Measurements from ENCODE around the gene WSCD2. TPM values are rescaled to one million over a fixed set of nuclear protein-coding genes. Genes with fewer than 3 reads are reported as not detected.

The WSCD2 gene
- total and polyA plus RNA-seq, 2 donors (not counting 3 experiments of a cell fraction or from before 2014, with no cell fraction given), result not detected

DNA sequence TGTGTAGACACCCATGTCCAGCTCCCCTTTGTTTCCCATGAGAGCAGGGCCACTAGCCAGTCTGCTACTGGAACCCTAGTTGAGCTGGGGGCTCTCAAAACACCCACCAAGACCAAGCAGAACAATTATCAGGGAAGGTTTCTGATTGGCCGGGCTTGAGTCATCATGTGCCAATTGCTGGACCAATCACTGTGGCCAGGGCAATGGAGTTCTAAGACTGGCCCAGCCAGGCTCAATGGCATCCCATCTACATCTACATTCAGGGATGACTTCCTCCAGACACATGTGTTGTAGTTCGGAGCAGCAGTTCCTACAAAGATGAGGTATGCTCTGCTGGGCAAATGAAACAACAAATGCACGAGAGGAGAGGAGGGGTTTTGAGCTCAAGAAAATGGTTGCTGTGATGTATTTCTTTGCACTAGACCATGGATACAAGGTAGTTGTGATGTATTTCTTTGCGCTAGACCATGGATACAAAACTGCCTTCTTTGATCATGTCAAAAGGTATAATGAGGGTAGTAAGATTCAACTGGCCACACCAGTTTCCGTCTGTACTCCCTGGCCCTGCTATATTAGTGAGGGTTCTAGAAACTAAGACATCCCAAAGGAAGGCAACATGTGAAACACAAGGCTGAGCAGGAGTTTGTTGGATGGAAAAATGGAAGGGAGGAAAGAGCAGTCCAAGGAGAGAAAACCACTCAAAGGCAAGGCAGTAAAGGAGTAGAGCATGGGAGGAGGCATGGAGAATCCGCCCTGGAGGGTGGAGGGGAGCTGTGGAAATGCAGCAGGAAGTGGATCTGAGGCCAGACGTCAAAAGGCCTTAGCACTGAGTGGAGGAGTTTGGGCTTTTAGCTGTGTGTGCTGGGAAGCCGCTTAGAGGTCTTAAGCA, 8.9 kb upstream of the WSCD2 start:
- BruUV-seq (replicated peaks), result no TSS peak
- Histone ChIP-seq H3K27me3 (ENCODE audit: control insufficient read depth in 2 of 2, insufficient read depth in 2 of 2, low read length in 2 of 2) (no peaks in the 10 kb centered on the region), H3K36me3 (ENCODE audit: control insufficient read depth in 2 of 2, extremely low read depth in 1 of 2, insufficient read depth in 2 of 2, low read length in 2 of 2) (no peaks in the 10 kb centered on the region), H3K9me1 (replicated peaks; ENCODE audit: control insufficient read depth, extremely low read depth, insufficient read depth, low read length) (no peaks in the 10 kb centered on the region), H4K20me1 (replicated peaks; ENCODE audit: control insufficient read depth, extremely low read depth, insufficient read depth, low read length) (no peaks in the 10 kb centered on the region), H3K79me2 (ENCODE audit: control insufficient read depth, insufficient read depth, low read length) (no peaks in the 10 kb centered on the region), H3K4me3 (replicated peaks in 1 of 3; ENCODE audit: insufficient read depth in 1 of 3, low read depth in 1 of 3, low read length in 3 of 3) (no peak overlapping the region), H2AFZ (ENCODE audit: low read depth, low read length) (no peak overlapping the region), H3K4me2 (ENCODE audit: insufficient read depth, low read length) (no peak overlapping the region), H3K9me3 (replicated peaks; ENCODE audit: control insufficient read depth, insufficient read depth, low read length) (no peaks in the 10 kb centered on the region), H3K9ac (replicated peaks; ENCODE audit: extremely low read depth, insufficient read depth, low read length) (no peak overlapping the region), H3K4me1 (ENCODE audit: control insufficient read depth, extremely low read depth, insufficient read depth, low read length) (no peaks in the 10 kb centered on the region), H3K27ac (ENCODE audit: insufficient read depth, low read depth, low read length) (no peak overlapping the region)
- dilution Hi-C loops (cut with MboI; ENCODE audit: extremely low pct_ligation_motif_present, low sequenced_read_pairs) (no loop called here), intact Hi-C loops (cut with micrococcal nuclease) (no loop called here)
- FAIRE-seq, result no peak
- CTCF ChIA-PET, result no interaction called here
- DNase-seq (ENCODE audit: low read depth, low spot score), result no peak
- POLR2A ChIA-PET, result no interaction called here
- TF ChIP-seq POLR2AphosphoS5 (IDR thresholded peaks at IDR 0.05; ENCODE audit: insufficient read depth, low read depth, low read length) (no peak), MYC (IDR thresholded peaks at IDR 0.05; ENCODE audit: low read depth, low read length) (no peak), POLR2A (IDR thresholded peaks at IDR 0.05; ENCODE audit: low read depth, low read length) (no peak)
- TF ChIP-seq, protein P1, sequence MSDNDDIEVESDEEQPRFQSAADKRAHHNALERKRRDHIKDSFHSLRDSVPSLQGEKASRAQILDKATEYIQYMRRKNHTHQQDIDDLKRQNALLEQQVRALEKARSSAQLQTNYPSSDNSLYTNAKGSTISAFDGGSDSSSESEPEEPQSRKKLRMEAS (IDR thresholded peaks at IDR 0.05; ENCODE audit: insufficient read depth, insufficient read length), result no peak

DNA sequence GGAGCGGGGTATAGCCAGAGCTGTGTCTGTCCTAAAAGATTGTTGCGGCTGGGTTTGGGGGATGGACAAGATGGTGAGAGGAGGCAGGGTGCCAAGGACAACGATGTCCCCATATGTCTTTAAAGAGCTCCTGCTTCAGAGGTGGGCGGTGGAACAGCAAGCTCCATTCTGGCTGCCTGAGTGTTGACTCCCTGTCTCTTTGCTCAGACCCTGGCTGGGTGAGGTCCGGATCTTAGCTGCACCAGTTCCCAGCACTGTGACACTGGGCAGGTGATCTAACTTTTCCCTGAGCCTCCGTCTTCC, 8.3 kb upstream of the WSCD2 start:
- no peak overlapping the region for H3K4me3 ChIP-seq (replicated peaks in 1 of 3; ENCODE audit: insufficient read depth in 1 of 3, low read depth in 1 of 3, low read length in 3 of 3)
- POLR2A ChIA-PET, result no interaction called here
- no peaks in the 10 kb centered on the region for H3K36me3 ChIP-seq (ENCODE audit: control insufficient read depth in 2 of 2, extremely low read depth in 1 of 2, insufficient read depth in 2 of 2, low read length in 2 of 2)
- no peak overlapping the region for H3K4me2 ChIP-seq (ENCODE audit: insufficient read depth, low read length)
- TF ChIP-seq GATA2 (IDR thresholded peaks at IDR 0.05; ENCODE audit: insufficient read depth, insufficient read length, low read depth, low read length), result no peak
- no peak for TF ChIP-seq EZH2 (IDR thresholded peaks at IDR 0.05; ENCODE audit: borderline replicate concordance, low read depth, low read length, severe bottlenecking)
- TF ChIP-seq, protein P1 (IDR thresholded peaks at IDR 0.05; ENCODE audit: insufficient read depth, insufficient read length), result no peak
- no peak for TF ChIP-seq POLR2AphosphoS5 (IDR thresholded peaks at IDR 0.05; ENCODE audit: insufficient read depth, low read depth, low read length)
- no peak for TF ChIP-seq JUN (IDR thresholded peaks at IDR 0.05; ENCODE audit: borderline replicate concordance, insufficient read depth, insufficient read length, low read depth)
- no peak for TF ChIP-seq MYC (IDR thresholded peaks at IDR 0.05; ENCODE audit: low read depth, low read length)
- TF ChIP-seq, protein P2, sequence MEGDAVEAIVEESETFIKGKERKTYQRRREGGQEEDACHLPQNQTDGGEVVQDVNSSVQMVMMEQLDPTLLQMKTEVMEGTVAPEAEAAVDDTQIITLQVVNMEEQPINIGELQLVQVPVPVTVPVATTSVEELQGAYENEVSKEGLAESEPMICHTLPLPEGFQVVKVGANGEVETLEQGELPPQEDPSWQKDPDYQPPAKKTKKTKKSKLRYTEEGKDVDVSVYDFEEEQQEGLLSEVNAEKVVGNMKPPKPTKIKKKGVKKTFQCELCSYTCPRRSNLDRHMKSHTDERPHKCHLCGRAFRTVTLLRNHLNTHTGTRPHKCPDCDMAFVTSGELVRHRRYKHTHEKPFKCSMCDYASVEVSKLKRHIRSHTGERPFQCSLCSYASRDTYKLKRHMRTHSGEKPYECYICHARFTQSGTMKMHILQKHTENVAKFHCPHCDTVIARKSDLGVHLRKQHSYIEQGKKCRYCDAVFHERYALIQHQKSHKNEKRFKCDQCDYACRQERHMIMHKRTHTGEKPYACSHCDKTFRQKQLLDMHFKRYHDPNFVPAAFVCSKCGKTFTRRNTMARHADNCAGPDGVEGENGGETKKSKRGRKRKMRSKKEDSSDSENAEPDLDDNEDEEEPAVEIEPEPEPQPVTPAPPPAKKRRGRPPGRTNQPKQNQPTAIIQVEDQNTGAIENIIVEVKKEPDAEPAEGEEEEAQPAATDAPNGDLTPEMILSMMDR (IDR thresholded peaks at IDR 0.05; ENCODE audit: extremely low read depth in 1 of 2, insufficient read depth in 1 of 2, low read depth in 1 of 2, low read length in 2 of 2), result no peak
- no peak for TF ChIP-seq FOS (IDR thresholded peaks at IDR 0.05; ENCODE audit: borderline replicate concordance, insufficient read depth, low read length)
- TF ChIP-seq POLR2A (IDR thresholded peaks at IDR 0.05; ENCODE audit: low read depth, low read length), result no peak
- no peaks in the 10 kb centered on the region for H3K9me3 ChIP-seq (replicated peaks; ENCODE audit: control insufficient read depth, insufficient read depth, low read length)
- no peak overlapping the region for H3K9ac ChIP-seq (replicated peaks; ENCODE audit: extremely low read depth, insufficient read depth, low read length)
- no peak overlapping the region for H3K27ac ChIP-seq (ENCODE audit: insufficient read depth, low read depth, low read length)
- DNase-seq (ENCODE audit: low read depth, low spot score) (no peak), FAIRE-seq (no peak)
- no peaks in the 10 kb centered on the region for H3K4me1 ChIP-seq (ENCODE audit: control insufficient read depth, extremely low read depth, insufficient read depth, low read length)
- intact Hi-C loops (cut with micrococcal nuclease) (no loop called here), dilution Hi-C loops (cut with MboI; ENCODE audit: extremely low pct_ligation_motif_present, low sequenced_read_pairs) (no loop called here)
- H3K9me1 ChIP-seq (replicated peaks; ENCODE audit: control insufficient read depth, extremely low read depth, insufficient read depth, low read length), result no peaks in the 10 kb centered on the region
- no peaks in the 10 kb centered on the region for H4K20me1 ChIP-seq (replicated peaks; ENCODE audit: control insufficient read depth, extremely low read depth, insufficient read depth, low read length)
- no peak overlapping the region for H2AFZ ChIP-seq (ENCODE audit: low read depth, low read length)
- H3K27me3 ChIP-seq (ENCODE audit: control insufficient read depth in 2 of 2, insufficient read depth in 2 of 2, low read length in 2 of 2), result no peaks in the 10 kb centered on the region
- no TSS peak for BruUV-seq (replicated peaks)
- H3K79me2 ChIP-seq (ENCODE audit: control insufficient read depth, insufficient read depth, low read length), result no peaks in the 10 kb centered on the region
- CTCF ChIA-PET, result no interaction called here
